Measurements from ENCODE around the gene SLC25A21. TPM values are rescaled to one million over a fixed set of nuclear protein-coding genes. Genes with fewer than 3 reads are reported as not detected.

SLC25A21 gene
- total and polyA plus RNA-seq, 4 experiments from 2014 or later, result not detected

DNA sequence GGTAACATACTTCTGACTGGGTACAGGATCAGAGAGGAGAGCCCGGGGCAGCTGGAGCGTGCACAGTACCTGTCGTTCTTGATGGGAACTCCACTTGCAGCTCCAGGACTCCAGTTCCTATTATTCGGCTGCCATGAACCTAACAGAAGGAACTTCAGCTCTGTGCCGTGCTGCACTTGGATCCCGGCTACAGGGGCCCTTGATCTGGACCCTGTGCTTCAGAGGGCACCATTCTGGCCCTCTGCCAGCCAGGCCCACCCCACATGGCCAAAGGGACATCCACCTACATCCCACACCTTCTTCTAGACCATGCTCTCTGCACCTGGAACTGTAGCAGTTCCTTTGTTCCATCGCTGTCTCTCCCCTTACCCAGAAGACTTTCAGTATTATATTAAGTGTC is 452.6 kb downstream of the SLC25A21 start:
- H3K4me1 Mint-ChIP-seq, result no peaks in the 10 kb centered on the region
- no peak overlapping the region for H3K27ac Mint-ChIP-seq
- H3K36me3 ChIP-seq (ENCODE audit: insufficient read depth, low read length), result no peaks in the 10 kb centered on the region
- H3K27ac ChIP-seq (ENCODE audit: low read depth, low read length), result no peak overlapping the region
- POLR2A ChIA-PET (ENCODE audit: partially characterized antibody), result no interaction called here
- peaks cover 0 to 3% of the 10 kb centered on the region in 2 donors for H3K27me3 Mint-ChIP-seq
- H3K27me3 ChIP-seq (ENCODE audit: insufficient read depth, low read length), result no peaks in the 10 kb centered on the region
- H3K4me1 ChIP-seq (ENCODE audit: insufficient read depth, low read length), result no peaks in the 10 kb centered on the region
- intact Hi-C loops (cut with micrococcal nuclease), result no loop called here
- peaks cover 0 to 4% (median 0%) of the 10 kb centered on the region in 8 donors for H3K9me3 Mint-ChIP-seq
- DNase-seq, result no peak
- CTCF ChIA-PET (ENCODE audit: partially characterized antibody), result interaction anchor here (1.2 kb wide), 1 partner anchor 9 kb away, joined by 3 read pairs; no protein-coding TSS in a partner anchor
- no peaks in the 10 kb centered on the region for H3K36me3 Mint-ChIP-seq
- H3K4me3 Mint-ChIP-seq, result no peak overlapping the region
- no peaks in the 10 kb centered on the region for H3K9me3 ChIP-seq (ENCODE audit: control insufficient read depth in 1 of 2, low read length in 2 of 2)
- H3K4me3 ChIP-seq (ENCODE audit: low read length in 2 of 2), result no peak overlapping the region

DNA sequence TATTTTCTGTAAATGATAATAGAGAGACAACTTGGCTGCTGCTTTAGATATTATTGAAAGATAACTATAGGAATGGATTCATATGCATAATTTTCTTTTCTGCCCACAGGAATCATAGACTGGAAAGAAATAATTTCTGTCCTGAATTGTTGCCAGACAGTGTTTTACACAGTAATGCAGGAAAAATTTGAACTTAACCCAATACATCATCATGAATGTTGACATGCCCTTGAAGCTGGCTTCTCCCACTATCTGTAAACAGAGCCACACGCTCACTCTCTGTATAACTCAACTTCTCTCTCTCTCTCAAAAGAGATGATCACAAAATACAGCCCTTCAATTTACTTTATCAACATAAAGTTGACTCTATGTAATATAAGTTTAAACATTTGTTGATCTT is 454.2 kb downstream of the SLC25A21 start:
- peaks cover 0 to 4% of the 10 kb centered on the region in 2 donors for H3K27me3 Mint-ChIP-seq
- H3K4me1 ChIP-seq (ENCODE audit: insufficient read depth, low read length), result no peaks in the 10 kb centered on the region
- intact Hi-C loops (cut with micrococcal nuclease), result no loop called here
- ChIA-PET CTCF (ENCODE audit: partially characterized antibody) (no interaction called here), POLR2A (ENCODE audit: partially characterized antibody) (no interaction called here)
- no peak overlapping the region for H3K4me3 Mint-ChIP-seq
- H3K36me3 ChIP-seq (ENCODE audit: insufficient read depth, low read length), result no peaks in the 10 kb centered on the region
- no peaks in the 10 kb centered on the region for H3K9me3 ChIP-seq (ENCODE audit: control insufficient read depth in 1 of 2, low read length in 2 of 2)
- no peaks in the 10 kb centered on the region for H3K36me3 Mint-ChIP-seq
- H3K27ac Mint-ChIP-seq, result no peak overlapping the region
- no peak overlapping the region for H3K4me3 ChIP-seq (ENCODE audit: low read length in 2 of 2)
- H3K27ac ChIP-seq (ENCODE audit: low read depth, low read length), result no peak overlapping the region
- no peak for DNase-seq
- peaks cover 0 to 4% (median 0%) of the 10 kb centered on the region in 8 donors for H3K9me3 Mint-ChIP-seq
- H3K4me1 Mint-ChIP-seq, result no peaks in the 10 kb centered on the region
- H3K27me3 ChIP-seq (ENCODE audit: insufficient read depth, low read length), result no peaks in the 10 kb centered on the region

DNA sequence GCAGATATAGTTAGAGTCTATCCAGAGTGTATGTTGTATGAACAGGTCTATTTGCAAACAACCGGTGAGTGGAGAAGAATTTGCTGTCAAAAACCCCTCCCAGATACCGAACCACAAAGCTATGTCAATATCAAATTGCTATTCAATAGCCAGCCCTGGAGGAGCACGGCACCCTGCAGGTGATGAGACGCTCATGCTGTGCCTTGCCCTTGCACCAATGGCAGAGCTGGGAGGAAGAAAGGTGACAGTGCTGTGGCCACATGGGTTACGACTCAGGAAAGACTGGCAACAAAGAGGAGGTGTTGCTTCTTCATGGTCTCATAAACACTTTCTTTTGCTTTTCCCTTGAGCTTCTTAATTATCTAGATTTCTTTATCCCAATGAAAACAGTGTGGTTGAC is 455.0 kb downstream of the SLC25A21 start:
- peaks cover 0 to 4% (median 0%) of the 10 kb centered on the region in 8 donors for H3K9me3 Mint-ChIP-seq
- CTCF ChIA-PET (ENCODE audit: partially characterized antibody), result no interaction called here

DNA sequence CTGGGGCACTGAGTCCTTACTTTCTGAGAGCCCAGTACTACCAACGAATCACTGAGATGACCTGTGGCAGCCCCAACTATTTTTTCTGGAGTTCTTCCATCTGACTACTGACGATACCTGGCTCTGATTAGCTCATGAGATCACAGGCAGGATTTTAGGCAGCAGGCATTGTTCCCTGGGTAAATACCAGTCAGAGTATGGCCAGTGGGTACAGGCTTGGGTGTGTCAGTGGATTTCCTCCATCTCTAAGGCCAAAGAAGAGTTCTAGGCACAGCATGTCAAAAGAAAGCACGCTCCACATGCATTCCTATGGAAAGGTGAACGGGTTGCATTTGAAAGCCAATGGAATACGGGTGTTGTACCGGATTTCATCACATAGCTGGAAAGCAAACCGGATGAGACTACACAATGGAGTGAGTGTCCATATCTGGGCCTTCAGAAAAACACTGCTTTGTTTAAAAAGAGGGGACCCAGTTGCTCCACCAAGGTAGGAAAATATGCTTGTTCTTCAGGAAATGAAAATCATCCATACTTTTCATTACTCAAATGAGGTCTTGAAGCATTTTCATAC is 455.7 kb downstream of the SLC25A21 start:
- Mint-ChIP-seq H3K4me1 (no peaks in the 10 kb centered on the region), H3K36me3 (no peaks in the 10 kb centered on the region), H3K9me3 (peaks cover 0 to 2% (median 0%) of the 10 kb centered on the region in 8 donors), H3K27me3 (peaks cover 0 to 1% of the 10 kb centered on the region in 2 donors), H3K27ac (no peak overlapping the region), H3K4me3 (no peak overlapping the region)
- ChIA-PET CTCF (ENCODE audit: partially characterized antibody) (no interaction called here), POLR2A (ENCODE audit: partially characterized antibody) (no interaction called here)
- Histone ChIP-seq H3K36me3 (ENCODE audit: insufficient read depth, low read length) (no peaks in the 10 kb centered on the region), H3K27ac (ENCODE audit: low read depth, low read length) (no peak overlapping the region), H3K4me1 (ENCODE audit: insufficient read depth, low read length) (no peaks in the 10 kb centered on the region), H3K27me3 (ENCODE audit: insufficient read depth, low read length) (no peaks in the 10 kb centered on the region), H3K9me3 (ENCODE audit: control insufficient read depth in 1 of 2, low read length in 2 of 2) (no peaks in the 10 kb centered on the region), H3K4me3 (ENCODE audit: low read length in 2 of 2) (no peak overlapping the region)
- DNase-seq, result no peak
- intact Hi-C loops (cut with micrococcal nuclease), result no loop called here

More for the DNA sequence above, 455.0 kb downstream of the SLC25A21 start:
- no peaks in the 10 kb centered on the region for H3K9me3 ChIP-seq (ENCODE audit: control insufficient read depth in 1 of 2, low read length in 2 of 2)
- H3K27ac Mint-ChIP-seq, result no peak overlapping the region
- H3K27me3 Mint-ChIP-seq, result peaks cover 0 to 1% of the 10 kb centered on the region in 2 donors
- DNase-seq, result no peak
- H3K4me3 ChIP-seq (ENCODE audit: low read length in 2 of 2), result no peak overlapping the region
- H3K27ac ChIP-seq (ENCODE audit: low read depth, low read length), result no peak overlapping the region
- H3K36me3 Mint-ChIP-seq, result no peaks in the 10 kb centered on the region
- no peaks in the 10 kb centered on the region for H3K4me1 Mint-ChIP-seq
- no peak overlapping the region for H3K4me3 Mint-ChIP-seq
- intact Hi-C loops (cut with micrococcal nuclease), result no loop called here
- H3K4me1 ChIP-seq (ENCODE audit: insufficient read depth, low read length), result no peaks in the 10 kb centered on the region
- POLR2A ChIA-PET (ENCODE audit: partially characterized antibody), result no interaction called here
- H3K36me3 ChIP-seq (ENCODE audit: insufficient read depth, low read length), result no peaks in the 10 kb centered on the region
- H3K27me3 ChIP-seq (ENCODE audit: insufficient read depth, low read length), result no peaks in the 10 kb centered on the region

DNA sequence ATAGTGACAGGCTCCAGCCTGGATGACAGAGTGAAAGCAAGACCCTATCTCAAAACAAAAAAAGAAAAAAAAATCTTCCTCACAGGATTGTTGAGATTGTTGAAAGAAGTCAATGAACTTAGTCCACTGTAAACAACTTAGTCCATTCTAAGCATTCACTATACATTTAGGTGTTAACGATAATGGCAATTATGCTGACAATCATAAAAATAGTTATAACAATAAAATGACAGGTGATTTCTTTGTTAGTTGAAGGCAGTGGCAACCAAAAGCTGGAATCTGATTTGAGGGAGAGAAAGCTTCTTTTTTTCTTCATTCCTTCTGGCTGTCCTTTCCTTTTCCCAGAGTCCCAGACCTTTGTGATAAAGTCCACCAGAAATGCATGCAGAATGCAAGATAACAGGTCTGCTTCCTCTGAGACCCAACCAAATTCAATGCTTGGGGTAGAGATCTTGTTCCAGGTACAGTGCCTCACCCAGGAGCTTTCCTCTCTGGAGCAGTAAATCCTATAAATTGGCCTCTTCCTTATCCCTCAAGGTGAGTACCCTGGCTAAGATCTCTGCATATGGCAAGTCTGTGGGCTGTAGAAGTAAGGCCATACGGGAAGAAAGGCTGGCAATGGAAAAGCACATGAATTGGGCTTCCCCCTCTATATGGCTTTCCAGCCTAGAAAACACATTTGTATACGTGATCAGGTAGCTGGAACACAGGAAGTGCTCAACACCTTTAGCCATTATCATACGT is 458.3 kb downstream of the SLC25A21 start:
- Histone ChIP-seq H3K9me3 (ENCODE audit: control insufficient read depth in 1 of 2, low read length in 2 of 2) (no peaks in the 10 kb centered on the region), H3K4me1 (ENCODE audit: insufficient read depth, low read length) (no peaks in the 10 kb centered on the region), H3K4me3 (ENCODE audit: low read length in 2 of 2) (no peak overlapping the region), H3K27me3 (ENCODE audit: insufficient read depth, low read length) (no peaks in the 10 kb centered on the region), H3K36me3 (ENCODE audit: insufficient read depth, low read length) (no peaks in the 10 kb centered on the region), H3K27ac (ENCODE audit: low read depth, low read length) (no peak overlapping the region)
- Mint-ChIP-seq H3K27ac (no peak overlapping the region), H3K9me3 (peaks cover 0 to 3% (median under 1%) of the 10 kb centered on the region in 8 donors), H3K4me3 (no peak overlapping the region), H3K27me3 (peaks cover 0 to 1% of the 10 kb centered on the region in 2 donors), H3K4me1 (no peaks in the 10 kb centered on the region), H3K36me3 (no peaks in the 10 kb centered on the region)
- ChIA-PET POLR2A (ENCODE audit: partially characterized antibody) (no interaction called here), CTCF (ENCODE audit: partially characterized antibody) (no interaction called here)
- DNase-seq, result no peak
- intact Hi-C loops (cut with micrococcal nuclease), result no loop called here

DNA sequence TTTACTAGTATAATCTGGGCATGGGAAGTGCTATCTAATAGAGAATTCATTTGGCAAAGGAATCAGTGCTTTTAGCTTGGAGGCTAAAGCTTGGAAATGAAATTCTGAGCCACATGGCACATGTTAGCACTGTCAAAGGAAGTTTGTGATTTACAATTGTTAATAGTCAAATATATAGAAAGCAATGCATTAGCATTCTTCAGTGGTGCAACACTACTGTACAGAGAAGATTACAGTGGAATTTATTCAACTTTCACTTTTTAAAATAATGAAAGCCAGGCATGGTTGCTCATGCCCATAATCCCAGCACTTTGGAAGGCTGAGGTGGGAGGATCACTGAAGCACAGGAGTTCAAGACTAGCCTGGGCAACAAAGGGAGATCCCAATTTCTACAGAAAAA is 464.8 kb downstream of the SLC25A21 start:
- Mint-ChIP-seq H3K27ac (no peak overlapping the region), H3K4me1 (no peaks in the 10 kb centered on the region), H3K27me3 (no peaks in the 10 kb centered on the region), H3K4me3 (no peak overlapping the region), H3K36me3 (no peaks in the 10 kb centered on the region), H3K9me3 (peaks cover 0 to 9% (median 0%) of the 10 kb centered on the region in 8 donors)
- Histone ChIP-seq H3K36me3 (ENCODE audit: insufficient read depth, low read length) (no peaks in the 10 kb centered on the region), H3K4me1 (ENCODE audit: insufficient read depth, low read length) (no peaks in the 10 kb centered on the region), H3K27me3 (ENCODE audit: insufficient read depth, low read length) (no peaks in the 10 kb centered on the region), H3K27ac (ENCODE audit: low read depth, low read length) (no peak overlapping the region), H3K9me3 (ENCODE audit: control insufficient read depth in 1 of 2, low read length in 2 of 2) (no peaks in the 10 kb centered on the region), H3K4me3 (ENCODE audit: low read length in 2 of 2) (no peak overlapping the region)
- CTCF ChIA-PET (ENCODE audit: partially characterized antibody), result no interaction called here
- intact Hi-C loops (cut with micrococcal nuclease), result no loop called here
- POLR2A ChIA-PET (ENCODE audit: partially characterized antibody), result no interaction called here
- DNase-seq, result no peak

DNA sequence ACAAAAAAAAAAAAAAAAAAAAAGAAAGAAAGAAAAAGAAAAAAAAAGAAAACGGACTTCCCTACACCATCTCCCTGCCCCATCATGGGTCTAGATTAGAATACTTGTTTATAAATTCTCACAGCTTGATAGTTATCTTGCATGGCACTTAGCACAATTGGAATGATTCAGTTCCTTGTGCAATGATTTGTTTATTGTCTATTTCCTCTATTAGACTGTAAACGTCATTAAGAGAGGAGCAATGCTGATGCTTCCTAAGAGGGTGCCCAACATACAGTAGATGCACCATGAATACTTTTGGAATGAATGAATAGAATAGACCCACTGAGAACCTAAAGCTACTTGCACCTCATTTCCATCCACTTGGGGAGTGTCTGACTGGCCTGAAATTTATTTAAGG is 469.9 kb downstream of the SLC25A21 start:
- ChIA-PET POLR2A (ENCODE audit: partially characterized antibody) (no interaction called here), CTCF (ENCODE audit: partially characterized antibody) (no interaction called here)
- no peaks in the 10 kb centered on the region for H3K4me1 ChIP-seq (ENCODE audit: insufficient read depth, low read length)
- H3K27me3 Mint-ChIP-seq, result no peaks in the 10 kb centered on the region
- intact Hi-C loops (cut with micrococcal nuclease), result no loop called here
- no peak overlapping the region for H3K27ac Mint-ChIP-seq
- no peaks in the 10 kb centered on the region for H3K4me1 Mint-ChIP-seq
- no peak overlapping the region for H3K27ac ChIP-seq (ENCODE audit: low read depth, low read length)
- H3K9me3 Mint-ChIP-seq, result peaks cover 0 to 8% (median 5%) of the 10 kb centered on the region in 8 donors
- H3K9me3 ChIP-seq (ENCODE audit: control insufficient read depth in 1 of 2, low read length in 2 of 2), result no peaks in the 10 kb centered on the region
- H3K4me3 Mint-ChIP-seq, result no peak overlapping the region
- no peaks in the 10 kb centered on the region for H3K36me3 Mint-ChIP-seq
- no peaks in the 10 kb centered on the region for H3K27me3 ChIP-seq (ENCODE audit: insufficient read depth, low read length)
- H3K4me3 ChIP-seq (ENCODE audit: low read length in 2 of 2), result no peak overlapping the region
- no peaks in the 10 kb centered on the region for H3K36me3 ChIP-seq (ENCODE audit: insufficient read depth, low read length)
- DNase-seq, result no peak
